NB4 (cell line): Measurements from ENCODE around the gene CD300E.
"Not testable (repeated sequence)": the region's sequence is repeated elsewhere in the genome, so short reads cannot be mapped to it uniquely, and the experiment has no call there.

Source experiments
- DNase-seq: peaks from one replicate; pipeline ENCODE4 v3.0.0; 2010; ENCODE audit warnings: low read depth
- H3K4me3 ChIP-seq: one replicate; pipeline ENCODE4 v1.5.1; 2011; ENCODE audit warnings: mild to moderate bottlenecking, low read depth, low read length, moderate library complexity
- MYC ChIP-seq: IDR thresholded peaks from 2 replicates; pipeline ENCODE4 v1.6.1; 2011; ENCODE audit warnings: low read depth, low read length
- POLR2A ChIP-seq: IDR thresholded peaks from 2 replicates; pipeline ENCODE4 v1.6.1; 2011; ENCODE audit warnings: mild to moderate bottlenecking; ENCODE audit not compliant: insufficient read length; ENCODE audit errors: extremely low read depth
- TF ChIP-seq, protein P1 (sequence below): IDR thresholded peaks from 2 replicates; pipeline ENCODE4 v1.6.1; 2011; ENCODE audit warnings: low read depth, low read length
- TF ChIP-seq, protein P2 (sequence below): IDR thresholded peaks from one replicate; pipeline ENCODE4 v1.5.1; 2012; ENCODE audit warnings: low read depth, low read length

Gene CD300E

DNA sequence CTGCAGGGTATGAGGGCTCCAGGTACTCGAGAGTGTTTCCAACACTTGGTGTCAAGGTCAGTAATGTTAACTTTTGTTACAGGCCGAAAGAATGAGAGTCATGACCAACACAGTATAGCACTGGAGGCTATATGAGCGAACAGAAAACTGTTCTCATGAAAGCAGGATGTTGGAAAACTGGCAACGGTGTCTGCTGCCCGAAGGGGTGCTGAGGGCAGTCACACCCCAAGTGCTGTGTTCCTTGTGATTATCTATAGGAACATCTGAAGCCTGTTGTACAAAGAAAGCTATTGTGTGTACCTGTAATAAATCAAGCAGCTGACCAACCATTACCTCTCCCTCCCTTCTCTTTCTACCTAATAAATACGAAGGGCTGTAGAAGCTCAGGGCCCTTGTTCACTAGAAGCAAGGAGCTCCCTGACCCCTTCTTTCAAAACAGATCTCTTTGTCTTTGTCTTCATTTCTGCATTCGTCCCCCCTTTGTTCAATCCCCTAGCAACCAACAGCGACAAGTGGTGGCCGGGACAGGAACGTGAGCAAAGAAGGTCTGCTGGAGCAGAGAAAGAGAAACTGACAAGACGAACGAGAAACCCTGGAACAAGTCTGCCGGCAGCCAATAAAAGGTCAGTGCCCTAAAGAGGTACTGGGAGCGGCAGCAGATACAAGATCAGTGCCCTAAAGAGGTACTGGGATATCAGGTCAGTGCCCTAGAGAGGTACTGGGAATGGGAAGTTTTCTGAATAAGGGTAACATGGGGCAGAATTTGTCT lies 39.1 kb downstream of the CD300E start:
- DNase-seq, result no peak
- H3K4me3 ChIP-seq, result no peak overlapping the region
- TF ChIP-seq POLR2A (no peak), MYC (no peak)
- TF ChIP-seq, protein P1, sequence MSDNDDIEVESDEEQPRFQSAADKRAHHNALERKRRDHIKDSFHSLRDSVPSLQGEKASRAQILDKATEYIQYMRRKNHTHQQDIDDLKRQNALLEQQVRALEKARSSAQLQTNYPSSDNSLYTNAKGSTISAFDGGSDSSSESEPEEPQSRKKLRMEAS, result no peak
- TF ChIP-seq, protein P2, sequence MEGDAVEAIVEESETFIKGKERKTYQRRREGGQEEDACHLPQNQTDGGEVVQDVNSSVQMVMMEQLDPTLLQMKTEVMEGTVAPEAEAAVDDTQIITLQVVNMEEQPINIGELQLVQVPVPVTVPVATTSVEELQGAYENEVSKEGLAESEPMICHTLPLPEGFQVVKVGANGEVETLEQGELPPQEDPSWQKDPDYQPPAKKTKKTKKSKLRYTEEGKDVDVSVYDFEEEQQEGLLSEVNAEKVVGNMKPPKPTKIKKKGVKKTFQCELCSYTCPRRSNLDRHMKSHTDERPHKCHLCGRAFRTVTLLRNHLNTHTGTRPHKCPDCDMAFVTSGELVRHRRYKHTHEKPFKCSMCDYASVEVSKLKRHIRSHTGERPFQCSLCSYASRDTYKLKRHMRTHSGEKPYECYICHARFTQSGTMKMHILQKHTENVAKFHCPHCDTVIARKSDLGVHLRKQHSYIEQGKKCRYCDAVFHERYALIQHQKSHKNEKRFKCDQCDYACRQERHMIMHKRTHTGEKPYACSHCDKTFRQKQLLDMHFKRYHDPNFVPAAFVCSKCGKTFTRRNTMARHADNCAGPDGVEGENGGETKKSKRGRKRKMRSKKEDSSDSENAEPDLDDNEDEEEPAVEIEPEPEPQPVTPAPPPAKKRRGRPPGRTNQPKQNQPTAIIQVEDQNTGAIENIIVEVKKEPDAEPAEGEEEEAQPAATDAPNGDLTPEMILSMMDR, result no peak

DNA sequence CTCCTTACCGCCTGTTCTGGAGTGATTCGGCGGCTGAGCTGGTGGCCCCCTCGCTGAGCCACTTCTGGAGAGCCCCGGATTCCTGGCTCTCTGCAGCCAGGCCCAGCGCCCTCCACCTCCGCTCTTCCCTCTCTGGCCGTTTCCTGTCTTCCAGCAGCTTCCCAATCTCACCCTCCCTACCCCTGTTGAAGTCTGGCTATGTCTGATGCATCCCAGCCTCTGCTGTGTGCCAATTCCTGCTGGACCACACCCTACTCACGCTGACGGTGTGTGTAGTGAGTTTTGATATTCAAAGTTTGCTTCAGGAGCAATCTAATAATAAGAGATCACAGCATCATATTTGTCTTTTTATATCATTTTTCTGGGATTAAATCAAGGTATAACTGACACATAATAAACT lies 40.9 kb downstream of the CD300E start:
- no peak overlapping the region for H3K4me3 ChIP-seq
- no peak for DNase-seq
- TF ChIP-seq MYC, result no peak
- TF ChIP-seq, protein P2, result no peak
- TF ChIP-seq POLR2A, result no peak
- TF ChIP-seq, protein P1, result no peak

DNA sequence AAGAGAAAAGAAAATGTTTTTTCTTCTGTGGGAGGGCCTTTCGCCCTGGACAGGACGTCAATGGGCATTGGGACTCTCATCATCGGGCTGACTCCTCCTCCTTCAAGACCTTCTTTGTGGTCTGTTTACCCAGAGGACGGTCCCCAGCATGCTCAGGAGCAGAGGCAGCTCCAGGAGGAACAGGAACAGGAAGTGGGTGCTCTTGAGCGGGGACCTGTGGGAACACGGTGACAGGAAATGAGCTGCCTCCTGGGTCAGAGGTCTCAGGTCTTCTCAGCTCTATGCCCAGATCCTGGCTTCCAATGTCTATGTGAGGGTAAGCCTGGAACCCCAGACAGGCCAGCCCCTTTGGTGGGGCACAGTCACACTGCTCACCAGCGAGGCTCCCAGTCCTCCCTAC lies 43.6 kb downstream of the CD300E start:
- no peak overlapping the region for H3K4me3 ChIP-seq
- TF ChIP-seq, protein P1, result no peak
- TF ChIP-seq MYC (no peak), POLR2A (no peak)
- TF ChIP-seq, protein P2, result no peak
- peak; percentile 70 for DNase-seq

DNA sequence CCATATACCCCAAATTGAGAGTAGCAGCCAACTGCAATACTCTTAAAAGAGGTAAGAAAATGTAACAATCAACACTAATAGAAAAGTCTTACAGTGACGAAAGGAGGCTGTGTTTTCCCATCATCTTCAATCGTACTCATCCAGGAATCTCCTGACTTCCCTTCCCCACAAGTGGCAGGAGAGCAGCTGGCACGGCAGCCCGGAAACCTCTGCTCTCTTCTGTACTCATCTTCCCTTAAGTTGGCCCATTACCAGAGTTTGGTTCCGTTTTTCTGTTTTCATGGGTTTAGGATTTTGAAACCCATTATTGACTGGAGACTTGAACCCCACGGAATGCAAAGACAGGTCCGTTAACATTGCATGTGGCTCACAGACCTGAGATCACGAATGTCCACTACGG lies 44.6 kb downstream of the CD300E start:
- TF ChIP-seq, protein P2, result no peak
- TF ChIP-seq, protein P1, result no peak
- no peak for TF ChIP-seq POLR2A
- no peak for TF ChIP-seq MYC
- DNase-seq, result no peak
- H3K4me3 ChIP-seq, result no peak overlapping the region

DNA sequence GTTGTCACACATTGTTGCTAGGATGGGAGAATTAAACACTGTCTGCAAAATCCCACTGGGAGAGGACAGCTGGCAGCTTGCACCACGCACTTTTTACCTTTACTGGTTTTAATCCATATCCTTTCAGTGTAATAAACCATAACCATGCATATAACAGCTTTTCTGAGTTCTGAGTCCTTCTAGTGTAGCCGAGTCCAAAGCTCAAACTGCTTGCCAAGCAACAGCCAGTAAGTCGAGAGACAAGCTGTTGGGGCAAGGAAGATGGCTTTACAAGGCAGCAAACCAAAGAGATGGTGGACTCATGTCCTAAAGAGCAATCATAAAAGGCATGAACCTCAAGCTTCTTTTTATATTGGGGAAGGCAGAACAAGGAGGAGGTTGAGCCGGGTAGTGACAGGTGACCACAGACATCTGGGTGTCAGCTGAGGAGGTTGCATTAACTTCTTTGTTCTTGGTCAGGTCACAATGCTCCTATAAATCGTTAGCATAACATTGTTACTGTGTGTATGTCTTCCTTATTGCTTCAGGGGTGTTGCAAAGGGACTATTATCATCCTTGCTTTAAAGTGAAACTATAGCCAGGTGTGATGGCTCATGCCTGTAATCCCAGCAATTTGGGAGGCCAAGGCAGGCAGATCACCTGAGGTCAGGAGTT lies 48.9 kb downstream of the CD300E start:
- H3K4me3 ChIP-seq, result no peak overlapping the region
- TF ChIP-seq, protein P2, result no peak
- TF ChIP-seq, protein P1, result no peak
- TF ChIP-seq MYC (no peak), POLR2A (no peak)
- no peak for DNase-seq

DNA sequence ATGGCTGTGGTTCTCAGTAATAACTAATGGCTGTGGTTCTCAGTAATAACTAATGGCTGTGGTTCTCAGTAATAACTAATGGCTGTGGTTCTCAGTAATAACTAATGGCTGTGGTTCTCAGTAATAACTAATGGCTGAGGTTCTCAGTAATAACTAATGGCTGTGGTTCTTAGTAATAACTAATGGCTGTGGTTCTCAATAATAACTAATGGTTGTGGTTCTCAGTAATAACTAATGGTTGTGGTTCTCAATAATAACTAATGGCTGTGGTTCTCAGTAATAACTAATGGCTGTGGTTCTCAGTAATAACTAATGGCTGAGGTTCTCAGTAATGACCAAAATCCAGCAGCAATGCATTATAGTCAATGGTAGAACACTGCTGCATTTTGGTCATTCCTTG lies 49.9 kb downstream of the CD300E start:
- not testable (repeated sequence) for DNase-seq, H3K4me3 ChIP-seq
